HEK293 (cell line): ENCODE measurements around the gene MAML2.

Source experiments
- OSR2 ChIP-seq: fragments of 450-650 bp; formaldehyde crosslinking; IDR thresholded peaks from 2 replicates; pipeline ENCODE4 v1.5.1; 2016; ENCODE audit warnings: missing biosample characterization, missing genetic modification characterization
- SALL2 ChIP-seq: fragments of 450-650 bp; formaldehyde crosslinking; IDR thresholded peaks from 2 replicates; pipeline ENCODE4 v1.5.0; 2017; ENCODE audit warnings: missing biosample characterization, mild to moderate bottlenecking, missing genetic modification characterization, borderline replicate concordance
- YY1 ChIP-seq: fragments of 450-650 bp; formaldehyde crosslinking; IDR thresholded peaks from 2 replicates; pipeline ENCODE4 v1.5.1; 2018; ENCODE audit warnings: missing biosample characterization, missing genetic modification characterization
- ZFHX2 ChIP-seq: fragments of 450-650 bp; formaldehyde crosslinking; conservative IDR thresholded peaks from 2 replicates; pipeline ENCODE4 v1.5.1; 2016; ENCODE audit warnings: missing biosample characterization, missing genetic modification characterization
- ZNF10 ChIP-seq: fragments of 450-650 bp; formaldehyde crosslinking; IDR thresholded peaks from 2 replicates; pipeline ENCODE4 v1.5.1; 2017; ENCODE audit warnings: missing biosample characterization, missing genetic modification characterization
- ZNF223 ChIP-seq: fragments of 450-650 bp; formaldehyde crosslinking; IDR thresholded peaks from 2 replicates; pipeline ENCODE4 v1.5.1; 2016; ENCODE audit warnings: missing biosample characterization, missing genetic modification characterization
- ZNF501 ChIP-seq: fragments of 450-650 bp; formaldehyde crosslinking; IDR thresholded peaks from 2 replicates; pipeline ENCODE4 v1.5.1; 2016; ENCODE audit warnings: missing biosample characterization, missing genetic modification characterization
- ZNF776 ChIP-seq: fragments of 450-650 bp; formaldehyde crosslinking; IDR thresholded peaks from 2 replicates; pipeline ENCODE4 v1.5.0; 2017; ENCODE audit warnings: missing biosample characterization, missing genetic modification characterization, borderline replicate concordance
- ZNF785 ChIP-seq: fragments of 450-650 bp; formaldehyde crosslinking; IDR thresholded peaks from 2 replicates; pipeline ENCODE4 v1.5.1; 2016; ENCODE audit warnings: missing biosample characterization, missing genetic modification characterization
- TF ChIP-seq, protein P1 (sequence below): fragments of 450-650 bp; formaldehyde crosslinking; IDR thresholded peaks from 2 replicates; pipeline ENCODE4 v1.5.1; 2016; ENCODE audit warnings: missing biosample characterization, missing genetic modification characterization
- TF ChIP-seq, protein P2 (sequence below): fragments of 450-650 bp; formaldehyde crosslinking; IDR thresholded peaks from 2 replicates; pipeline ENCODE4 v1.5.1; 2016; ENCODE audit warnings: missing biosample characterization, missing genetic modification characterization
- TF ChIP-seq, protein P3 (sequence below): fragments of 450-650 bp; formaldehyde crosslinking; IDR thresholded peaks from 2 replicates; pipeline ENCODE4 v1.5.1; 2017; ENCODE audit warnings: missing biosample characterization, missing genetic modification characterization
- TF ChIP-seq, protein P4 (sequence below): fragments of 450-650 bp; formaldehyde crosslinking; conservative IDR thresholded peaks from 2 replicates; pipeline ENCODE4 v1.5.1; 2016; ENCODE audit warnings: low read depth, missing biosample characterization, missing genetic modification characterization
- TF ChIP-seq, protein P5 (sequence below): fragments of 450-650 bp; IDR thresholded peaks from 2 replicates; pipeline ENCODE4 v1.5.1; 2018; ENCODE audit warnings: missing biosample characterization, mild to moderate bottlenecking, missing genetic modification characterization

DNA sequence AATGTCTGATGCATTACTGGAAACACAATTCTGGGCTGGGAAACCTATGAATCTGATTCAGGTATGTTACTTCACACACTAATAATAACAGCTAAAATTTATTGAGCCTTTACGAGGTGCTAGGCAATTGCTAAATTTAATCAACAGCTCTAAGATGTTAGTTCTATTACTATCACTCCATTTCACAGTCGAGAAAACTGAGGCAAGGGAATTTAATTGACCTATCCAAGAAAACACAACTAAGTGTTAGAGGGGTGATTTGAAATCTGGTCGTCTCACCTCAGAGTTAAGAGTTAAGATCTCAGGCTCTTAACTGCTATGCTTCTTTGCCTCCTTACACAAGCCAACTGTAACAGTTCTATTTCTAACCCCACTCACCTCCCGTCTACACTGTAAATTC lies 8.8 kb downstream of the MAML2 start:
- no peak for TF ChIP-seq ZNF223
- no peak for TF ChIP-seq SALL2
- no peak for TF ChIP-seq YY1 (tag by site-specific recombination)
- TF ChIP-seq ZNF785 (tag by site-specific recombination) = no peak
- no peak for TF ChIP-seq ZNF776 (tag by site-specific recombination)
- TF ChIP-seq, protein P1, sequence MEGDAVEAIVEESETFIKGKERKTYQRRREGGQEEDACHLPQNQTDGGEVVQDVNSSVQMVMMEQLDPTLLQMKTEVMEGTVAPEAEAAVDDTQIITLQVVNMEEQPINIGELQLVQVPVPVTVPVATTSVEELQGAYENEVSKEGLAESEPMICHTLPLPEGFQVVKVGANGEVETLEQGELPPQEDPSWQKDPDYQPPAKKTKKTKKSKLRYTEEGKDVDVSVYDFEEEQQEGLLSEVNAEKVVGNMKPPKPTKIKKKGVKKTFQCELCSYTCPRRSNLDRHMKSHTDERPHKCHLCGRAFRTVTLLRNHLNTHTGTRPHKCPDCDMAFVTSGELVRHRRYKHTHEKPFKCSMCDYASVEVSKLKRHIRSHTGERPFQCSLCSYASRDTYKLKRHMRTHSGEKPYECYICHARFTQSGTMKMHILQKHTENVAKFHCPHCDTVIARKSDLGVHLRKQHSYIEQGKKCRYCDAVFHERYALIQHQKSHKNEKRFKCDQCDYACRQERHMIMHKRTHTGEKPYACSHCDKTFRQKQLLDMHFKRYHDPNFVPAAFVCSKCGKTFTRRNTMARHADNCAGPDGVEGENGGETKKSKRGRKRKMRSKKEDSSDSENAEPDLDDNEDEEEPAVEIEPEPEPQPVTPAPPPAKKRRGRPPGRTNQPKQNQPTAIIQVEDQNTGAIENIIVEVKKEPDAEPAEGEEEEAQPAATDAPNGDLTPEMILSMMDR (tag by site-specific recombination) = no peak
- TF ChIP-seq ZFHX2 (tag by site-specific recombination) = no peak
- TF ChIP-seq, protein P2, sequence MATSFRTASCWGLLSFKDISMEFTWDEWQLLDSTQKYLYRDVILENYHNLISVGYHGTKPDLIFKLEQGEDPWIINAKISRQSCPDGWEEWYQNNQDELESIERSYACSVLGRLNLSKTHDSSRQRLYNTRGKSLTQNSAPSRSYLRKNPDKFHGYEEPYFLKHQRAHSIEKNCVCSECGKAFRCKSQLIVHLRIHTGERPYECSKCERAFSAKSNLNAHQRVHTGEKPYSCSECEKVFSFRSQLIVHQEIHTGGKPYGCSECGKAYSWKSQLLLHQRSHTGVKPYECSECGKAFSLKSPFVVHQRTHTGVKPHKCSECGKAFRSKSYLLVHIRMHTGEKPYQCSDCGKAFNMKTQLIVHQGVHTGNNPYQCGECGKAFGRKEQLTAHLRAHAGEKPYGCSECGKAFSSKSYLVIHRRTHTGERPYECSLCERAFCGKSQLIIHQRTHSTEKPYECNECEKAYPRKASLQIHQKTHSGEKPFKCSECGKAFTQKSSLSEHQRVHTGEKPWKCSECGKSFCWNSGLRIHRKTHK = no peak
- TF ChIP-seq, protein P3, sequence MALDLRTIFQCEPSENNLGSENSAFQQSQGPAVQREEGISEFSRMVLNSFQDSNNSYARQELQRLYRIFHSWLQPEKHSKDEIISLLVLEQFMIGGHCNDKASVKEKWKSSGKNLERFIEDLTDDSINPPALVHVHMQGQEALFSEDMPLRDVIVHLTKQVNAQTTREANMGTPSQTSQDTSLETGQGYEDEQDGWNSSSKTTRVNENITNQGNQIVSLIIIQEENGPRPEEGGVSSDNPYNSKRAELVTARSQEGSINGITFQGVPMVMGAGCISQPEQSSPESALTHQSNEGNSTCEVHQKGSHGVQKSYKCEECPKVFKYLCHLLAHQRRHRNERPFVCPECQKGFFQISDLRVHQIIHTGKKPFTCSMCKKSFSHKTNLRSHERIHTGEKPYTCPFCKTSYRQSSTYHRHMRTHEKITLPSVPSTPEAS (tag by site-specific recombination) = no peak
- TF ChIP-seq, protein P4, sequence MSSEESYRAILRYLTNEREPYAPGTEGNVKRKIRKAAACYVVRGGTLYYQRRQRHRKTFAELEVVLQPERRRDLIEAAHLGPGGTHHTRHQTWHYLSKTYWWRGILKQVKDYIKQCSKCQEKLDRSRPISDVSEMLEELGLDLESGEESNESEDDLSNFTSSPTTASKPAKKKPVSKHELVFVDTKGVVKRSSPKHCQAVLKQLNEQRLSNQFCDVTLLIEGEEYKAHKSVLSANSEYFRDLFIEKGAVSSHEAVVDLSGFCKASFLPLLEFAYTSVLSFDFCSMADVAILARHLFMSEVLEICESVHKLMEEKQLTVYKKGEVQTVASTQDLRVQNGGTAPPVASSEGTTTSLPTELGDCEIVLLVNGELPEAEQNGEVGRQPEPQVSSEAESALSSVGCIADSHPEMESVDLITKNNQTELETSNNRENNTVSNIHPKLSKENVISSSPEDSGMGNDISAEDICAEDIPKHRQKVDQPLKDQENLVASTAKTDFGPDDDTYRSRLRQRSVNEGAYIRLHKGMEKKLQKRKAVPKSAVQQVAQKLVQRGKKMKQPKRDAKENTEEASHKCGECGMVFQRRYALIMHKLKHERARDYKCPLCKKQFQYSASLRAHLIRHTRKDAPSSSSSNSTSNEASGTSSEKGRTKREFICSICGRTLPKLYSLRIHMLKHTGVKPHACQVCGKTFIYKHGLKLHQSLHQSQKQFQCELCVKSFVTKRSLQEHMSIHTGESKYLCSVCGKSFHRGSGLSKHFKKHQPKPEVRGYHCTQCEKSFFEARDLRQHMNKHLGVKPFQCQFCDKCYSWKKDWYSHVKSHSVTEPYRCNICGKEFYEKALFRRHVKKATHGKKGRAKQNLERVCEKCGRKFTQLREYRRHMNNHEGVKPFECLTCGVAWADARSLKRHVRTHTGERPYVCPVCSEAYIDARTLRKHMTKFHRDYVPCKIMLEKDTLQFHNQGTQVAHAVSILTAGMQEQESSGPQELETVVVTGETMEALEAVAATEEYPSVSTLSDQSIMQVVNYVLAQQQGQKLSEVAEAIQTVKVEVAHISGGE (tag by site-specific recombination) = no peak
- no peak for TF ChIP-seq ZNF10 (tag by site-specific recombination)
- TF ChIP-seq, protein P5, sequence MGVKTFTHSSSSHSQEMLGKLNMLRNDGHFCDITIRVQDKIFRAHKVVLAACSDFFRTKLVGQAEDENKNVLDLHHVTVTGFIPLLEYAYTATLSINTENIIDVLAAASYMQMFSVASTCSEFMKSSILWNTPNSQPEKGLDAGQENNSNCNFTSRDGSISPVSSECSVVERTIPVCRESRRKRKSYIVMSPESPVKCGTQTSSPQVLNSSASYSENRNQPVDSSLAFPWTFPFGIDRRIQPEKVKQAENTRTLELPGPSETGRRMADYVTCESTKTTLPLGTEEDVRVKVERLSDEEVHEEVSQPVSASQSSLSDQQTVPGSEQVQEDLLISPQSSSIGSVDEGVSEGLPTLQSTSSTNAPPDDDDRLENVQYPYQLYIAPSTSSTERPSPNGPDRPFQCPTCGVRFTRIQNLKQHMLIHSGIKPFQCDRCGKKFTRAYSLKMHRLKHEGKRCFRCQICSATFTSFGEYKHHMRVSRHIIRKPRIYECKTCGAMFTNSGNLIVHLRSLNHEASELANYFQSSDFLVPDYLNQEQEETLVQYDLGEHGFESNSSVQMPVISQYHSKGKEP = no peak
- TF ChIP-seq ZNF501 (tag by site-specific recombination) = no peak
- no peak for TF ChIP-seq OSR2
